ENCODE data around the gene SLC39A3.

The SLC39A3 gene

GRCh38 chr19:2779121-2779740, 39.4 kb upstream of the SLC39A3 start:
- H3K4me1 ChIP-seq (ENCODE audit: control insufficient read depth in 2 of 2, insufficient read depth in 2 of 2, low read length in 2 of 2): peaks cover 16 to 31% of the 10 kb centered on the region in 2 donors
- H3K27me3 ChIP-seq (ENCODE audit: control insufficient read depth in 2 of 2, insufficient read depth in 2 of 2, low read length in 2 of 2): no peaks in the 10 kb centered on the region
- H3K9me3 ChIP-seq (ENCODE audit: control insufficient read depth in 2 of 2, low read length in 2 of 2): no peaks in the 10 kb centered on the region
- H3K4me3 ChIP-seq (ENCODE audit: low read length in 2 of 2): no peak overlapping the region
- H3K9ac ChIP-seq (ENCODE audit: low read depth in 1 of 2, low read length in 2 of 2): no peak overlapping the region
- peaks cover 0 to 5% of the 10 kb centered on the region in 2 donors for H3K36me3 ChIP-seq (ENCODE audit: control insufficient read depth in 2 of 2, insufficient read depth in 2 of 2, low read length in 2 of 2)
- no peak overlapping the region for H3K27ac ChIP-seq (ENCODE audit: low read depth in 2 of 2, low read length in 2 of 2)

DNA sequence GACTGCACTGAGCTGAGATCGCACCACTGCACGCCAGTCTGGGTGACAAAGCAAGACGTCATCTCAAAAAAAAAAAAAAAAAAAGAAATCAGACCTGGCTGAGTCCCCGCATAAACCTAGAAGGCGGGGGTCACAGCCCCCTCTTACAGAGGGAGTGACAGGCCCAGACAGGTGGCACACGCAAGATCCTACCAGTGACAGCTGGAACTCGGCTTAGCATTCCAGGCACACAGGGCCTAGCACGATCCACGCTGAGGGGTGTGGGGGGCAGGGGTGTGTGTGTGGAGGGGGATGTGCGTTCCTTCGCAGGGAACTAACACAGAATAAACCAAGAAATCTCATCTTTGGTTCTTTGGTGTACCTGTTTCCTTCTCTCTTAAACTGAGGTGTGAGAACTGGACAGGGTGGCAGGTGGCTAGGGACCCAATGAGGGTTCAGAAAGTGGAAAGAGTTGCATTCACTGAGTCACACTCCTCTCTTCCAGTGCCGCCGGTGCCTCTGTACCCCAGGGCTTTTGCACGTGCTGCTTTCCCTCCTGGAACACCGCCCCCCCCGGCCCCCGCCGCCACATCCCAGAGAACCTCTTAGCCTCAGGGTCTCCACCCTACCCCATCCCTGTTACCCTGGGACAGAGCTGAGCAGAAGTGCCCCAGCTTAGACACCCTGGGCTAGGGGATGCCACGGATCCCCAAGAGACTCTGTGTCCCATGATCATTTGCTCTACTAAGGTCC, 38.3 kb upstream of the SLC39A3 start:
- peaks cover 0 to 5% of the 10 kb centered on the region in 2 donors for H3K36me3 ChIP-seq (ENCODE audit: control insufficient read depth in 2 of 2, insufficient read depth in 2 of 2, low read length in 2 of 2)
- no peak overlapping the region for H3K9ac ChIP-seq (ENCODE audit: low read depth in 1 of 2, low read length in 2 of 2)
- no peaks in the 10 kb centered on the region for H3K27me3 ChIP-seq (ENCODE audit: control insufficient read depth in 2 of 2, insufficient read depth in 2 of 2, low read length in 2 of 2)
- H3K4me3 ChIP-seq (ENCODE audit: low read length in 2 of 2): no peak overlapping the region
- H3K27ac ChIP-seq (ENCODE audit: low read depth in 2 of 2, low read length in 2 of 2): no peak overlapping the region
- peaks cover 9 to 24% of the 10 kb centered on the region in 2 donors for H3K4me1 ChIP-seq (ENCODE audit: control insufficient read depth in 2 of 2, insufficient read depth in 2 of 2, low read length in 2 of 2)
- no peaks in the 10 kb centered on the region for H3K9me3 ChIP-seq (ENCODE audit: control insufficient read depth in 2 of 2, low read length in 2 of 2)

DNA sequence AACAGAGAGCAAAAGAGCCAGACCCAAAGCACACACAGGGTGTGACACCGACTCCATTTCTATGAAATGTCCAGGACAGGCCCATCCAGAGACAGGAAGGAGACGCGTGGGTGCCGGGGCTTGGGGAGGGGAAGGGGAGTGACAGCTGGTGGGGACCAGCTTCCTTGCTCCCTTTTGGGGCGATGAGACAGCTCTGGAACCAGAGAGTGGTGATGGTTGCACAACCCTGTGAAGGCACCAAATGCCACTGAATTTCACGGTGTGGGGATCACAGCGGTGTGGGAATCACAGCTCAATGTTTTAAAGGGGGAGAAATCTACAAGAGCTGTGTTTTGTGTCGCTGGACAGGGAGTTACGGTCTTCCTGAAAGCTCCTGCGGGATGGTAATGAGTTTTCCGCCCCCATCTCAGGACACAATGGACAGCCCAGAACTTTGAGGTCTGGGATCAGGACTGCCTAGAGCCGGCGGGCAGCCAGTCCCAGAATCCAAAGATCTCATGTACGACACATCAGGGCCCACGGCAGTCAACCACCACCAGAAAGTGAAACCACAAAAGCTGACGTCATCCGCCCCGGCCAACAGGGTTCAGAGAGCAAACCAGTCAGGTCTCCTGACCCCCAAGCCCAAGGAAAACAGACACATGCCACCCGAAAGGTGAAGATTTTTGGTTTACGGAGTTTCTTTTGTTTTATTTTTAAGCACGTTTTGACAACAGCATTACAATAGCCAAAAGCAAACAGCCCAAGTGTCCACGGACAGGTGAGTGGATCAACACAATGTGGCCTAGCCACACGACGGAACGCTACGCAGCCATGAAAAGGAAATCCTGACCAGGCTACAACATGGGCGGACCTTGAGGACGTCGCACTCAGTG, 36.0 kb upstream of the SLC39A3 start:
- Histone ChIP-seq H3K27me3 (ENCODE audit: control insufficient read depth in 2 of 2, insufficient read depth in 2 of 2, low read length in 2 of 2) (no peaks in the 10 kb centered on the region), H3K4me3 (ENCODE audit: low read length in 2 of 2) (peak overlapping the region in 1 of 2 donors; percentile 56), H3K9me3 (ENCODE audit: control insufficient read depth in 2 of 2, low read length in 2 of 2) (no peaks in the 10 kb centered on the region), H3K36me3 (ENCODE audit: control insufficient read depth in 2 of 2, insufficient read depth in 2 of 2, low read length in 2 of 2) (peaks cover 0 to 5% of the 10 kb centered on the region in 2 donors), H3K27ac (ENCODE audit: low read depth in 2 of 2, low read length in 2 of 2) (peak overlapping the region; percentile 73 to 83), H3K9ac (ENCODE audit: low read depth in 1 of 2, low read length in 2 of 2) (peak overlapping the region; percentile 36 to 49), H3K4me1 (ENCODE audit: control insufficient read depth in 2 of 2, insufficient read depth in 2 of 2, low read length in 2 of 2) (peaks cover 3 to 9% of the 10 kb centered on the region in 2 donors)

DNA sequence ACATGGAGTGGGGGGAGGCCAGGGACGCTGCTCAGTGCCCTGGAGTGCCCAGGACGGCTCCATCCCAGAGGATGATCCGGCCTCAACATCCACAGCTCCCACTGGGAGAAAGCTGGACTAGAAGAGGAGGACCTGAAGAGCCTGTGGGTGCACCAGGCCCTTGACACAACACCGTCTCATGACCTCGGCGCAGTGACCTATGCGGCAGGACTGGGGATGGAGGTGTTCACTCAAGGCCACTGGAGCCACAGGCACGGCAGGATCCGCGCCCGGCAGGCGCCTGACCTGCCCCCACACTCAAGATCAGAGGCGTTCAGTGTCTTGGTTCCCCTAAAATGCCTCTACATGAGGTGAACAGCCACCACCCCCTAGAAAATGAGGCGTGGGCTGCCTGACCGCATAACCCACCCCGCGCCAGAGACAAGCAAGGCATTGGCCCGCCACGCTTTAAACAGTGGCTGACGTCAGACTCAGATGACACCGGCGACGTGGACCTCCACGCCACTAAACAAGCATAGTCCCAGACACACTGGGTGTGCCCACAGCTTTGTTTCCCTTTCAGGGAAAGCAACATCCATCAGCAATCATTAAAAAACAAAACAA, 35.2 kb upstream of the SLC39A3 start:
- Histone ChIP-seq H3K36me3 (ENCODE audit: control insufficient read depth in 2 of 2, insufficient read depth in 2 of 2, low read length in 2 of 2) (peaks cover 0 to 5% of the 10 kb centered on the region in 2 donors), H3K27ac (ENCODE audit: low read depth in 2 of 2, low read length in 2 of 2) (peak overlapping the region; percentile 73 to 83), H3K9me3 (ENCODE audit: control insufficient read depth in 2 of 2, low read length in 2 of 2) (no peaks in the 10 kb centered on the region), H3K4me1 (ENCODE audit: control insufficient read depth in 2 of 2, insufficient read depth in 2 of 2, low read length in 2 of 2) (peaks cover 1 to 11% of the 10 kb centered on the region in 2 donors), H3K4me3 (ENCODE audit: low read length in 2 of 2) (no peak overlapping the region), H3K27me3 (ENCODE audit: control insufficient read depth in 2 of 2, insufficient read depth in 2 of 2, low read length in 2 of 2) (no peaks in the 10 kb centered on the region), H3K9ac (ENCODE audit: low read depth in 1 of 2, low read length in 2 of 2) (peak overlapping the region; percentile 16 to 49)

GRCh38 chr19:2774083-2774679, 34.4 kb upstream of the SLC39A3 start:
- H3K9me3 ChIP-seq (ENCODE audit: control insufficient read depth in 2 of 2, low read length in 2 of 2): no peaks in the 10 kb centered on the region
- peak overlapping the region in 1 of 2 donors; percentile 83 for H3K27ac ChIP-seq (ENCODE audit: low read depth in 2 of 2, low read length in 2 of 2)
- no peak overlapping the region for H3K4me3 ChIP-seq (ENCODE audit: low read length in 2 of 2)
- peaks cover 0 to 5% of the 10 kb centered on the region in 2 donors for H3K36me3 ChIP-seq (ENCODE audit: control insufficient read depth in 2 of 2, insufficient read depth in 2 of 2, low read length in 2 of 2)
- no peaks in the 10 kb centered on the region for H3K27me3 ChIP-seq (ENCODE audit: control insufficient read depth in 2 of 2, insufficient read depth in 2 of 2, low read length in 2 of 2)
- H3K9ac ChIP-seq (ENCODE audit: low read depth in 1 of 2, low read length in 2 of 2): no peak overlapping the region
- H3K4me1 ChIP-seq (ENCODE audit: control insufficient read depth in 2 of 2, insufficient read depth in 2 of 2, low read length in 2 of 2): peaks cover 0 to 11% of the 10 kb centered on the region in 2 donors

DNA sequence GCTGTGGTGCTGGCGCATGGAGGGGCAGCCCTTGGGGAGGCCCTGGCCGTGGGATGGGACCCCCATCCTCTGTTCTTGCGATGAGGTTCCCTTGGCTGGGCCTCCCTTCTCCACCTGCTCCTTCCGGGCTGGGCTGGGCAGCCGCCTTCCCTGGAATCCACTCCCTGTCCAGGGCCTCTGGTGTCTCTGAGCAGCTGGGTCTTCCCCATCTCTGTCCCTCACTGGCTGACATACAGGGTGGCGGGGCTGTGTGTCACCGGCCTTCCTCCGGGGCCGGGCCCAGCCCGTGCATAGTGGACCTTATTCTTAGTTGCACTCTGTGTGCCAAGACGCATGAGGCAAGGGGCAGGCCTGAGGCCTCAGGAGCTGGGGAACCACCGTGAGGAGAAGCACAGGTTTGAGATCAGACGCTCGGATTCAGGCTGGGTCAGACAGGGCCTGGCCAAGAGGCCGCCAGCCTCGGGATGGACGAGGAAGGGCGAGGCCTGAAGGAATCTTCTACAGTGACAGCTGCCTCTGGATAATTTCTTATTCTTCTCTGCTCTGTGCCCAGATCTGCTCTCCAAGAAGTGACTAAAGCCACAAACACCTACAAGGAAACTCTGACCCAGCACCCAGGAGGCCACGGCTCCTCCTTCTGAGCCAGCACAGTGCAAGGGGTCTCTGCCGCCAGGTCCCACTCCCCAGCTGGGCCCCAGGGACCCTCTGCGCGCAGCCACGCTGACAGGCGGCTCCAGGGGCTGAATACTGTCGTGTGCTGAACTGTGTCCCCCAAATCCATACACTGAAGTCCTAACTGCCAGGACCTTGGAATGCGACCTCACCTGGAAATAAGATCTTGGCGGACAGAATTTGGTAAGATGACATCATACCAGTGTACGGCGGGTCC, 32.2 kb upstream of the SLC39A3 start:
- no peaks in the 10 kb centered on the region for H3K27me3 ChIP-seq (ENCODE audit: control insufficient read depth in 2 of 2, insufficient read depth in 2 of 2, low read length in 2 of 2)
- peaks cover 2 to 11% of the 10 kb centered on the region in 2 donors for H3K36me3 ChIP-seq (ENCODE audit: control insufficient read depth in 2 of 2, insufficient read depth in 2 of 2, low read length in 2 of 2)
- H3K4me1 ChIP-seq (ENCODE audit: control insufficient read depth in 2 of 2, insufficient read depth in 2 of 2, low read length in 2 of 2): peaks cover 0 to 11% of the 10 kb centered on the region in 2 donors
- H3K27ac ChIP-seq (ENCODE audit: low read depth in 2 of 2, low read length in 2 of 2): no peak overlapping the region
- no peak overlapping the region for H3K4me3 ChIP-seq (ENCODE audit: low read length in 2 of 2)
- H3K9ac ChIP-seq (ENCODE audit: low read depth in 1 of 2, low read length in 2 of 2): no peak overlapping the region
- no peaks in the 10 kb centered on the region for H3K9me3 ChIP-seq (ENCODE audit: control insufficient read depth in 2 of 2, low read length in 2 of 2)

DNA sequence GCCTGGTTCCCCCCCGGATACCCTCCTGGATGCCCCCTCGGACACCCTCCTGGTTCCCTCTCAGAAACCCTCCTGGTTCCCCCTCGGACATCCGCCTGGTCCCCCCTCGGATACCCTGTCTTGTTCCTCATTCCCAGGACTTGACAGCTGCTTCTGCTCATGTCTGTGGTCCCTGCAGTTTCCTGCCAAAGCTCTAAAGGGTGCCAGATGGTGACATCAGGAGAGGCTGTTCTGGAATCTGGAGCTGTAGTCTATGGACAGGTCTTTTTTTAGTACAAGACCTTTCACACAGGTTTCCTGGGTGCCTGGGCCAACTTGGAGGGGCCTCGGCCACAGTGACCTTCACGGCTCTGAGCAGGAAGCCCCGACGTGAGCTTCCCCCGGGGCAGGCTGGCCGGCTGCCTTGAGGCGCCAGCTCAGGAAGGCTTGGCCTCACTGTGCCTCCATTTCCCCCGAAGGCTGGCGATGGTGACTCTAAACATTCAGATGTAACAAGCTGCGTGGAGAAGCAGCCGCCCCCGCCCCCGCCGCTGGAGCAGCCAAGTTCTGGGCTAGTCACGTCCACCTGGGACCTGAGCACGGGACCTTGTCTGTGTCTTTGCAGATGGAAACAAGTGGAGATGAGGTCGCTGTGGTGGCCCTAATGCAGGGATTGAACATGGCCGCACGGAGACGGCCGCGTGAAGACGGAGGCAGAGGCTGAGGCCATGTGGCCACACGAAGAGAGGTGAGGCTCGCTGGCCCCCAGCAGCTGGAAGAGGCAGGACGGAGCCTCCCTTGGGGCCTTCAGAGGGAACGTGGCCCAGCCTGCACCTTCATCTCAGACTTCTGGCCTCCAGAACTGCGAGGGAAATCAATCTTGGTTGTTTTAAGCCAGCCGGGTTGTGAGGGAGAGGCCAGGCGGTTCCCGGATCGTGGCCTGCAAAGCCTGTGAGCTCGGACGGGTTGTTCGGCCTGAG, 30.5 kb upstream of the SLC39A3 start:
- Histone ChIP-seq H3K27ac (ENCODE audit: low read depth in 2 of 2, low read length in 2 of 2) (peak overlapping the region; percentile 58 to 60), H3K4me3 (ENCODE audit: low read length in 2 of 2) (no peak overlapping the region)

GRCh38 chr19:2769218-2769617, 29.4 kb upstream of the SLC39A3 start:
- Histone ChIP-seq H3K4me1 (ENCODE audit: control insufficient read depth in 2 of 2, insufficient read depth in 2 of 2, low read length in 2 of 2) (peaks cover 0 to 4% of the 10 kb centered on the region in 2 donors), H3K36me3 (ENCODE audit: control insufficient read depth in 2 of 2, insufficient read depth in 2 of 2, low read length in 2 of 2) (peaks cover 14 to 22% of the 10 kb centered on the region in 2 donors), H3K27ac (ENCODE audit: low read depth in 2 of 2, low read length in 2 of 2) (no peak overlapping the region), H3K27me3 (ENCODE audit: control insufficient read depth in 2 of 2, insufficient read depth in 2 of 2, low read length in 2 of 2) (no peaks in the 10 kb centered on the region), H3K4me3 (ENCODE audit: low read length in 2 of 2) (no peak overlapping the region), H3K9ac (ENCODE audit: low read depth in 1 of 2, low read length in 2 of 2) (no peak overlapping the region), H3K9me3 (ENCODE audit: control insufficient read depth in 2 of 2, low read length in 2 of 2) (no peaks in the 10 kb centered on the region)

More for the DNA sequence above, 30.5 kb upstream of the SLC39A3 start:
- Histone ChIP-seq H3K9me3 (ENCODE audit: control insufficient read depth in 2 of 2, low read length in 2 of 2) (no peaks in the 10 kb centered on the region), H3K36me3 (ENCODE audit: control insufficient read depth in 2 of 2, insufficient read depth in 2 of 2, low read length in 2 of 2) (peaks cover 6 to 22% of the 10 kb centered on the region in 2 donors), H3K4me1 (ENCODE audit: control insufficient read depth in 2 of 2, insufficient read depth in 2 of 2, low read length in 2 of 2) (peaks cover 0 to 8% of the 10 kb centered on the region in 2 donors), H3K27me3 (ENCODE audit: control insufficient read depth in 2 of 2, insufficient read depth in 2 of 2, low read length in 2 of 2) (no peaks in the 10 kb centered on the region), H3K9ac (ENCODE audit: low read depth in 1 of 2, low read length in 2 of 2) (no peak overlapping the region)
